ENCODE data around the gene PLD4.
"Not testable (repeated sequence)": the region's sequence is repeated elsewhere in the genome, so short reads cannot be mapped to it uniquely, and the experiment has no call there.

PLD4 gene

GRCh38 chr14:104900639-104901512, 23.8 kb upstream of the PLD4 start:
- no peak for DNase-seq

DNA sequence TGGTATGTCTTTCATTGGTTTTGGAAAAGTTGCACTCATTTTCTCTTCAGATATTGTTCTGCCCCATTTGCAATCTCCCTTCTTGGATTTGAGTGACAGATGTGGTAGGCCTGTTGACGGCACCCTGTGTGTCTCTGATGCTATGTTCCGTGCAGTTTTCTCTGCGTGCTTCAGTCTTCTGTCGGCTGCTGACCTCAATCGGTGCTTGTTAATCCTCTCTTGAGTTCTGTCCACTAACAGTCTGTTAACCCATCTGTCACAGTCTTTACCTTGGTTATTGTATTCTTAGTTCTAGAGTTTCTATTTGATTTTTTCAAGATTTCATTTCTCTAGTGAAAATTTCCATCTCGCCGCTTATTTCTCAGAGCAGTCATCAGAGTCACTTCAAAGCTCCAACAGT, 20.7 kb upstream of the PLD4 start:
- DNase-seq: no peak

- DNase-seq: not testable (repeated sequence)
These were observed 19.8 kb upstream of the PLD4 start for GRCh38 chr14:104904650-104905578.

DNA sequence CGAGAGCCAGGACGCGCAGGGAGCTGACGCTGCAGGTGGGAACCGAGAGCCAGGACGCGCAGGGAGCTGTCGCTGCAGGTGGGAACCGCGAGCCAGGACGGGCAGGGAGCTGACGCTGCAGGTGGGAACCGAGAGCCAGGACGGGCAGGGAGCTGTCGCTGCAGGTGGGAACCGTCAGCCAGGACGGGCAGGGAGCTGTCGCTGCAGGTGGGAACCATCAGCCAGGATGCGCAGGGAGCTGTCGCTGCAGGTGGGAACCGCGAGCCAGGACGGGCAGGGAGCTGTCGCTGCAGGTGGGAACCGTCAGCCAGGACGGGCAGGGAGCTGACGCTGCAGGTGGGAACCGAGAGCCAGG, 19.1 kb upstream of the PLD4 start:
- DNase-seq: not testable (repeated sequence)

- DNase-seq: no peak
These were observed 16.4 kb upstream of the PLD4 start for GRCh38 chr14:104908303-104908702.

- DNase-seq: no peak
These were observed 12.6 kb upstream of the PLD4 start for GRCh38 chr14:104912053-104912452.

DNA sequence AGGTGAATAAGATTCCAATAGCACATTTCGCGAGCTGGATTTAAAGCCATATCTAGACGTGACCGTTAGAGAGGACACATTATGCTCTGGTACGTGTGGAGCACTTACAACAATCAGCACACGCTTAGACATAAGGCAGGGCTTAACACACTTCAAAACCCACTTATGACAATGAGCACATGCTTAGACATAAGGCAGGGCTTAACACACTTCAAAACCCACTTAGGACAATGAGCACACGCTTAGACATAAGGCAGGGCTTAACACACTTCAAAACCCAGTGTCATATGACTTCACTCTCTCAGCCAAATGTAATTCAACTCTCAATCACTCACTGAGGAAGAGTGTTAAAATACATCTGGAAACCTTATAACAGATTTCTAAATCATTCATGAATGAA, 11.2 kb upstream of the PLD4 start:
- DNase-seq: no peak

DNA sequence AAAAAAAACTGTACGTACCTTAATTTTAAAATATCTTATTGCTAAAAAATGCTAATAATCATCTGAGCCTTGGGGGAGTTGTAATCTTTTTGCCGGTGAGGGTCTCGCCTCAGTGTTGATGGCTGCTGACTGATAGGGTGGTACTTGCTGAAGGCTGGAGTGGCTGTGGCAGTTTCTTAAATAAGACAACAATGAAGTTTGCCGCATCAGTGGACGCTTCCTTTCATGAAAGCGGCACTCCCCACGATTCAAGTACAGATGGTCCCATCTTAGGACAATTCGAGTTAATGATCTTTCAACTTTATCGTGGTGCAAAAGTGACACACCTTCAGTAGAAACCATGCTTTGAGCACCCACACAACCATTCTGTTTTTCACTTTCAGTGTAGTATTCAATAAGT, 7.6 kb upstream of the PLD4 start:
- DNase-seq: no peak

- no peak for DNase-seq
These were observed 6.7 kb upstream of the PLD4 start for GRCh38 chr14:104917993-104918392.

DNA sequence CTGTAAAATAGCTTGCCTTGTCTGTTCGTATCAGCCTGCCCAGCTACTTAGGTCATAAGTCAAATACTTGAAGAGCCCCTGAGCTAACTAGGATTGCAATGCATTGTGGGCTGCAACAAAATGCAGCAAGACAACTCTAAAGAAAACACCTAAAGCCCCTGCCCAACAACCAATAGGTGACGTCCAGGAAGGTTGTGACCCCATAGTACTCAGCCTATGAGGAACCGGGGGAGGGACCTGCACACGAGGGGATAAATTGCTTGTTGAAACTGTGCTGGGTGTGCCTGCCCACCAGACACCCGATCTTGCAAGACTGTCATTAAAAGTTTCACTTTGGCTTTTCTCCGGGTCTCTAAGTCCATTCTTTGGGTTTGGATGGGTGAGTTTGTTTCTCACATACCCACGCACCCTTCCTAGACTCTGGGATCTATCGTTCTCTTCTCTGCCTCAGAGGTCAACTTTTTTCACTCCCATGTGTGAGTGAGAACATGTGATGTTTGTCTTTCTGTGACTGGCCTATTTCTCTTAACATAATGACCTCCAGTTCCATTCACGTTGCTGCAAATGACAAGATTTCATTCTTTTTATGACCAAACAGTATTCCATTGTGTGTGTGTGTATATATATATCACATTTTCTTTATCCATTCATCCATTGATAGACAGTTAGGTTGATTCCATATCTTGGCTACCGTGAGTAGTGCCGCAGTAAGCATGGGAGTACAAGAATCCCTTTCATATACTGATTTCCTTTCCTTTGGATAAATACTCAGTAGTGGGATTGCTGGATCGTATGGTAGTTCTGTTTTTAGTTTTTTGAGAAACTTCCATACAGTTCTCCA, 5.3 kb upstream of the PLD4 start:
- not testable (repeated sequence) for DNase-seq

- DNase-seq: no peak
These were observed 4.7 kb upstream of the PLD4 start for GRCh38 chr14:104919993-104920315.

- DNase-seq: no peak
These were observed 849 bp upstream of the PLD4 start for GRCh38 chr14:104923640-104924420.

- DNase-seq: no peak
These were observed 655 bp downstream of the PLD4 start for GRCh38 chr14:104925214-104925854.

DNA sequence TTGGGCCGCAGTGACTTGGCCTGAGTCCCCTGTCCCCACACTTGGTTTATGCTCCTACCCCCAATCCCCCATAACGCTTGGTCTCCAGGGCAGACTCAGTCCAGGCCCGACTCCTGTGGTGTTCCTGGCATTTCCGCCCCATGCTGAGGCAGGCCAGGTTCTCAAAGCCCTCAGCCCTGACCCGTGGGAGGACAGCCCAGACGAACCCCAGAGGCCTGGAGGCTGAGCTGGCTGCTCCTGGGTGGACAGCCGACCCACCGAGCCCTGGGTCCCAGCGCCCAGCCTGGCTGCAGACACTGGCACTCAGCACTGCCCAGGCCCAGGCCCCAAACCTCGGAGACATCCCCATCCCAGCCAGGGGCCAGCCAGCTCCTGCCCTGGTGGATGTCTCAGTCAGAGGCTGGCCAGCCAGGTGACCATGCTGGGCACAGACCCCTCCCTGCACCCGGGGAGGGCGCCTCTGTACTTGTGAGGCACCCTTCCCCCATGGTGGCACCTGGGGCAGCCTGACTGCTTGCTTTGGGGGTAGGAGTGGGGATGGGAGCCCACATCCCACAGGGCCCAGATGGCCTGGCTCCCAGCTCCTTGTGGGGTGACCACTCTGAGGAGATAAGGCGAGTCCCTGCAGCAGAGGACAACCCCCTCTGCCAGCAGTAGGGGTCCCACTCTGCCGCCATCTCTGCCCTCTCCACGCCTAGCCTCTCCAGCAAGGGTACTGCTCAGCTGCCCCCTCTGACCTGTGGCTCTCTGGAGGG, 1.4 kb downstream of the PLD4 start:
- no peak for DNase-seq

- no peak for DNase-seq
These were observed 2.1 kb downstream of the PLD4 start for GRCh38 chr14:104926619-104927431.

GRCh38 chr14:104927432-104927816, 2.7 kb downstream of the PLD4 start:
- no peak for DNase-seq

DNA sequence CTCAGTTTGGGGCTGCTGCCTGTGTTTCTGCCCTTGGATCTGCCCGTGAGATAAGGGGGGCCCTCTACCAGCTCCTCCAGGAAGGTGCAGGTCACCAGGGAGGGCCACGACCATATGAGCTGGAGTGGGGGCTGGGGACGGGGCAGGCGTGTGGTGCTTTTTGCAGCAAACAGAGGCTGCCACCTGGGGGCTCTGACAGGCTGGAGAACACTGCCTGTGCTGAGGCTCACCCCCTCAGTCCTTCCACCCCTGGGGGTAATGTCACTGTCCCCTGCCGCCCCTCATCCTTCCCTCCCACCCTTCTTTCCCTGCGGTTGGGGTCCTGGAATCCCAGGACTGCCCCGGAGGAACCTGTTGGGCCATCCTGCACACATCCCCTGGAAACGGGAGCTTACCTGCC, 3.2 kb downstream of the PLD4 start:
- DNase-seq: no peak

DNA sequence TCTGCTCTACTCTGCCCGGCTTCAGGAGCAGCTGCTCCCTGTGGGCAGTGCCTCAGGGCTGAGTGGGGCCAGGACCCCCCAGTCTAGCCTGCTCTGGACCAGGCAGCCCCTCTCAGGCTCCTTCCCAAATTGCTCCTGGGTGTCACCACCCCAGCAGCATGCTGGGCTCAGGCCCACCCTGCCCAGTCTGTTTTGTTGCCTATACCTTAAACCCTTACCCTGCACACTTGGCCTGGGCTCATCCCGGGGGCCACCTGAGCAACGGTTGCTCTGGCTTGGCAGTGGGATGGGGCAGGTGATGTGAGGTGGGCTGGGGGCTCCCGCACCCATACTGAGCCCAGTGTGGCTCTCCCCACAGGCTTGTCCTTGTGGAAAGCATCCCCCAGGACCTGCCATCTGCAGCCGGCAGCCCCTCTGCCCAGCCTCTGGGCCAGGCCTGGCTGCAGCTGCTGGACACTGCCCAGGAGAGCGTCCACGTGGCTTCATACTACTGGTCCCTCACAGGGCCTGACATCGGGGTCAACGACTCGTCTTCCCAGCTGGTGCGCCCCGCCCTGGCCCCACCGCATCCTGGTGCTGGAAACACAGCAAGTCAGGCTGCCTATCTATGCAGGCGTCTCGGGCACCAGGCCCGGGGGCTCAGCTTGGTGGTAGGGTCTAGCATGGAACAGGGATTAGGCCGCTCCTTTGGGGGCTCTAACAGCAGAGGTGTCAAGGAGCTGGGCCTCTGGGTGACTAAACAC, 3.9 kb downstream of the PLD4 start:
- no peak for DNase-seq
